SK-N-SH (cell line): ENCODE data around the gene ADAMTS3. TPM values are rescaled to one million over a fixed set of nuclear protein-coding genes. Genes with fewer than 3 reads are reported as not detected.

Experiments used
- CTCF ChIA-PET: fragments of 300-600, 350-600 bp; formaldehyde crosslinking; extraction: SDS; loops from one replicate; lab custom pipeline; 2021; lab: Yijun Ruan, JAX
- POLR2A ChIA-PET: fragments of 350-600 bp; sonication (Branson Sonifier 250); formaldehyde crosslinking; extraction: SDS; loops from one replicate; lab custom pipeline; 2020; ENCODE audit warnings: antibody characterized with exemption, inconsistent platforms; lab: Yijun Ruan, JAX
- DNase-seq: peaks from one replicate; pipeline ENCODE4 v3.0.0; 2012
- H2AFZ ChIP-seq: fragments of 200-600 bp; sonication (generic); 2 replicates; pipeline ENCODE4 v1.8.1; 2016; ENCODE audit warnings: antibody characterized with exemption, mild to moderate bottlenecking, low read depth
- H3F3A ChIP-seq: fragments of 200-600 bp; sonication (generic); replicated peaks from 2 replicates; pipeline ENCODE3; 2016; ENCODE audit warnings: antibody characterized with exemption, mild to moderate bottlenecking; ENCODE audit not compliant: insufficient read depth
- H3K27ac ChIP-seq, 2 experiments: fragments of 200-500 bp in 1 of 2; fragments of 200-600 bp in 1 of 2; sonication (Bioruptor generic) in 1 of 2; sonication (generic), shearing (Covaris generic) in 1 of 2; 2 replicates each; pipeline versions ENCODE4 v1.5.1 to v1.6.1; 2014 to 2016; ENCODE audit warnings: low read depth in 2 of 2, inconsistent platforms in 1 of 2, low read length in 1 of 2, mild to moderate bottlenecking in 1 of 2, mixed read lengths in 1 of 2
- H3K27me3 ChIP-seq: fragments of 200-600 bp; sonication (generic), shearing (Covaris generic); 2 replicates; pipeline ENCODE4 v1.6.1; 2016; ENCODE audit warnings: mixed run types; ENCODE audit not compliant: insufficient read depth
- H3K36me3 ChIP-seq, 2 experiments: fragments of 200-500 bp in 1 of 2; fragments of 200-600 bp in 1 of 2; sonication (Bioruptor generic) in 1 of 2; sonication (generic) in 1 of 2; replicated peaks in 1 of 2; 2 replicates each; pipeline versions ENCODE3 to v1.5.1; 2014 to 2016; ENCODE audit warnings: low read length in 1 of 2, mild to moderate bottlenecking in 1 of 2; ENCODE audit not compliant: insufficient read depth in 2 of 2, control insufficient read depth in 1 of 2
- H3K4me1 ChIP-seq, 2 experiments: fragments of 200-500 bp in 1 of 2; fragments of 200-600 bp in 1 of 2; sonication (Bioruptor generic) in 1 of 2; sonication (generic), shearing (Covaris generic) in 1 of 2; 2 replicates each; pipeline versions ENCODE4 v1.5.1 to v1.6.1; 2014 to 2016; ENCODE audit warnings: low read depth in 1 of 2, low read length in 1 of 2, mixed run types in 1 of 2; ENCODE audit not compliant: insufficient read depth in 2 of 2, control insufficient read depth in 1 of 2
- H3K4me2 ChIP-seq: fragments of 200-600 bp; sonication (generic), shearing (Covaris generic); 2 replicates; pipeline ENCODE4 v1.6.1; 2017; ENCODE audit warnings: mixed run types
- H3K4me3 ChIP-seq, 2 experiments: fragments of 200-500 bp in 1 of 2; fragments of 200-600 bp in 1 of 2; sonication (Bioruptor generic) in 1 of 2; sonication (generic), shearing (Covaris generic) in 1 of 2; 2 replicates each; pipeline versions ENCODE4 v1.5.1 to v1.8.1; 2014 to 2016; ENCODE audit warnings: low read depth in 2 of 2, inconsistent platforms in 1 of 2, low read length in 1 of 2, mild to moderate bottlenecking in 1 of 2, mixed read lengths in 1 of 2, moderate library complexity in 1 of 2
- H3K79me2 ChIP-seq: fragments of 200-600 bp; sonication (generic); 2 replicates; pipeline ENCODE4 v1.8.1; 2017; ENCODE audit warnings: mild to moderate bottlenecking; ENCODE audit not compliant: insufficient read depth
- H3K9ac ChIP-seq: fragments of 200-600 bp; sonication (generic); 2 replicates; pipeline ENCODE4 v1.6.1; 2017; ENCODE audit warnings: mixed run types
- H3K9me2 ChIP-seq: fragments of 200-600 bp; sonication (generic); 2 replicates; pipeline ENCODE4 v1.6.1; 2017; ENCODE audit warnings: mixed run types
- H3K9me3 ChIP-seq: fragments of 200-600 bp; sonication (generic); 2 replicates; pipeline ENCODE4 v1.6.1; 2017; ENCODE audit warnings: mixed run types, mild to moderate bottlenecking, moderate library complexity
- H4K20me1 ChIP-seq: fragments of 200-600 bp; sonication (generic); 2 replicates; pipeline ENCODE4 v1.6.1; 2017; ENCODE audit warnings: mild to moderate bottlenecking, mixed run types; ENCODE audit not compliant: insufficient read depth
- CHD2 ChIP-seq: fragments of 150-350 bp; IDR thresholded peaks from 2 replicates; pipeline ENCODE4 v1.6.1; 2018; ENCODE audit warnings: low read length; ENCODE audit not compliant: partially characterized antibody
- ELF1 ChIP-seq: IDR thresholded peaks from 2 replicates; pipeline ENCODE4 v1.4.0; 2012
- EP300 ChIP-seq, 2 experiments: IDR thresholded peaks; 2 replicates each; pipeline versions ENCODE4 v1.4.0 to v1.6.1; 2012; ENCODE audit warnings: borderline replicate concordance in 1 of 2, low read depth in 1 of 2, low read length in 1 of 2
- FOSL2 ChIP-seq: IDR thresholded peaks from 2 replicates; pipeline ENCODE4 v1.4.0; 2012; ENCODE audit warnings: low read depth, mild to moderate bottlenecking, moderate library complexity, borderline replicate concordance
- GATA2 ChIP-seq: sonication (generic); formaldehyde crosslinking; IDR thresholded peaks from 2 replicates; pipeline ENCODE4 v1.5.0; 2020; ENCODE audit warnings: mild to moderate bottlenecking, missing genetic modification reagents
- MEF2A ChIP-seq: IDR thresholded peaks from 2 replicates; pipeline ENCODE4 v1.4.0; 2012; ENCODE audit warnings: low read depth, borderline replicate concordance
- MXI1 ChIP-seq: IDR thresholded peaks from 2 replicates; pipeline ENCODE4 v1.6.1; 2012; ENCODE audit warnings: mild to moderate bottlenecking, low read depth, low read length, improper control_type of control experiment
- NFIC ChIP-seq: IDR thresholded peaks from 2 replicates; pipeline ENCODE4 v1.4.0; 2012; ENCODE audit warnings: borderline replicate concordance
- SIN3A ChIP-seq: IDR thresholded peaks from 2 replicates; pipeline ENCODE4 v1.6.1; 2012; ENCODE audit warnings: low read depth, mild to moderate bottlenecking, low read length, moderate library complexity, borderline replicate concordance
- TCF12 ChIP-seq: IDR thresholded peaks from 2 replicates; pipeline ENCODE4 v1.4.0; 2012
- TEAD4 ChIP-seq: IDR thresholded peaks from 2 replicates; pipeline ENCODE4 v1.4.0; 2012; ENCODE audit warnings: mild to moderate bottlenecking, borderline replicate concordance; ENCODE audit not compliant: insufficient read depth
- WGBS: methylation state at CpG from one replicate; pipeline ENCODE4 v1.1.6; 2017; ENCODE audit warnings: low lambda C conversion rate; 5-methylcytosine and 5-hydroxymethylcytosine counted together
- polyA plus RNA-seq, 3 experiments: library from polyadenylated mRNA; depleted of rRNA; stranded (reverse); fragments of >200 nt; gene quantifications; 2 replicates each; pipeline ENCODE4 v1.2.3, GENCODE V29; 2012
- TF ChIP-seq, protein P1 (sequence below): IDR thresholded peaks from 2 replicates; pipeline ENCODE4; 2012
- TF ChIP-seq, protein P2 (sequence below): IDR thresholded peaks from 2 replicates; pipeline ENCODE4 v1.4.0; 2012; ENCODE audit warnings: low read depth, borderline replicate concordance
- TF ChIP-seq, protein P3 (sequence below): IDR thresholded peaks from 2 replicates; pipeline ENCODE4 v1.4.0; 2012; ENCODE audit warnings: low read depth, borderline replicate concordance
- TF ChIP-seq, protein P4 (sequence below): fragments of 150-350 bp; IDR thresholded peaks from 2 replicates; pipeline ENCODE4 v1.6.1; 2016; ENCODE audit warnings: mild to moderate bottlenecking, low read depth, low read length
- TF ChIP-seq, protein P5 (sequence below): fragments of 150-350 bp; IDR thresholded peaks from 2 replicates; pipeline ENCODE4 v1.6.1; 2017; ENCODE audit warnings: antibody characterized with exemption, low read length, low read depth, borderline replicate concordance
- TF ChIP-seq, protein P6 (sequence below): fragments of 200-600 bp; sonication (generic); IDR thresholded peaks from 2 replicates; pipeline ENCODE4 v1.6.1; 2017; ENCODE audit warnings: antibody characterized with exemption, mild to moderate bottlenecking, moderate library complexity

ADAMTS3 gene
- polyA plus RNA-seq, 1 of the 3 experiments (the other 2 are of a cell fraction) = 0.99 TPM

DNA sequence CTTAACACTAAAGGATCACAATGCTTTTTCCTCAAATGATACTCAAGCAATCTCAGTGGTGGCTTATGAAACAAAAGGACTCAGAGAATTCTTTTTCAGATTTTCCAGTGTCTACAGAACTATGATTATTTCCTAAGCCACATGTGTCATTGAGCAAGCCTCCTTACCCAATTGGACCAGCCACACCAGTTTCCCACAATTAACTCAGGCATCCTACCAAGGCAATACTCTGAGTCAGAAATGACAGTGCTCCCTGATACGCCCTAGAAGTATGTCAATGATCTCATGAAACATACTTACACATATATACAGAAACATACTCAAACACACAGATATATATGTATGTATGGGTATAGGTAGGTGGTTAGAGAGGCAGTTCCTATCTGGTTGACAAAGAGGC lies 4.8 kb downstream of the ADAMTS3 start:
- Histone ChIP-seq H3K4me3 (no peak overlapping the region), H3K9ac (no peak overlapping the region), H3K4me2 (no peak overlapping the region), H3F3A (no peaks in the 10 kb centered on the region), H3K4me1 (no peaks in the 10 kb centered on the region; a peak in 2 of 4 replicates), H4K20me1 (no peaks in the 10 kb centered on the region), H3K9me3 (no peaks in the 10 kb centered on the region), H3K9me2 (no peaks in the 10 kb centered on the region), H3K27me3 (no peaks in the 10 kb centered on the region), H2AFZ (no peak overlapping the region), H3K36me3 (no peaks in the 10 kb centered on the region), H3K27ac (no peak overlapping the region), H3K79me2 (no peaks in the 10 kb centered on the region)
- TF ChIP-seq GATA2 (CRISPR knock-in tag) = no peak
- TF ChIP-seq, protein P1, sequence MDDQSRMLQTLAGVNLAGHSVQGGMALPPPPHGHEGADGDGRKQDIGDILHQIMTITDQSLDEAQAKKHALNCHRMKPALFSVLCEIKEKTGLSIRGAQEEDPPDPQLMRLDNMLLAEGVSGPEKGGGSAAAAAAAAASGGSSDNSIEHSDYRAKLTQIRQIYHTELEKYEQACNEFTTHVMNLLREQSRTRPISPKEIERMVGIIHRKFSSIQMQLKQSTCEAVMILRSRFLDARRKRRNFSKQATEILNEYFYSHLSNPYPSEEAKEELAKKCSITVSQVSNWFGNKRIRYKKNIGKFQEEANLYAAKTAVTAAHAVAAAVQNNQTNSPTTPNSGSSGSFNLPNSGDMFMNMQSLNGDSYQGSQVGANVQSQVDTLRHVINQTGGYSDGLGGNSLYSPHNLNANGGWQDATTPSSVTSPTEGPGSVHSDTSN = no peak
- no peak for DNase-seq
- whole genome bisulfite sequencing = 61% methylated on average over 1 of the region's 1 CpG
- ChIA-PET POLR2A (no interaction called here), CTCF (interaction anchor here (0.7 kb wide), 1 partner anchor 236 kb away, joined by 3 read pairs; no protein-coding TSS in a partner anchor)

DNA sequence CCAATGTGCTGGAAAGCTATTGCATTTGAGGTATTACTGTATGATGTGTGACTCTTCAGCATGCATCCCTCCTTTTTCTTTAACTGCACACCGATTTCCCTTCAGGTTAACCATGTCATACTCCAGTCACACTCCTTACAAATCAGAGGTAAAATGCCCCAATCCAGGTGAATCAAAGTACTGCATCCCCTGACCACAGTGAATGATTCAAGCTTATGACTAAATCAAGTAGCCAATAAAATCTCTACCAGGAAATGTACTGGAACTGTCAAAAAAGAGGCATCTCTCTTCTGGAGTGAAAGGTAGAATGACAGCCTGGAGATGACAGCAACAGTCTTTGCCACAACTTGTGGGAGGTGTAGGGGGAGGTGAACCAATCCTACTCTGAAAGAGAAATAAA lies 10.4 kb downstream of the ADAMTS3 start:
- H2AFZ ChIP-seq = no peak overlapping the region
- H3K9ac ChIP-seq = no peak overlapping the region
- no peaks in the 10 kb centered on the region for H3K36me3 ChIP-seq
- H3K9me3 ChIP-seq = no peaks in the 10 kb centered on the region
- no peaks in the 10 kb centered on the region for H3F3A ChIP-seq
- POLR2A ChIA-PET = no interaction called here
- H3K9me2 ChIP-seq = no peaks in the 10 kb centered on the region
- no peak for DNase-seq
- 48% methylated on average over 1 of the region's 1 CpG for WGBS
- no peak overlapping the region for H3K4me3 ChIP-seq
- H3K27ac ChIP-seq = no peak overlapping the region
- TF ChIP-seq TCF12 (no peak), CHD2 (no peak), MEF2A (no peak), NFIC (no peak), GATA2 (CRISPR knock-in tag) (no peak), EP300 (IDR thresholded peaks at IDR 0.05; ENCODE audit: borderline replicate concordance in 1 of 2, low read depth in 1 of 2, low read length in 1 of 2) (no peak), ELF1 (no peak), TEAD4 (no peak), FOSL2 (no peak), SIN3A (no peak), MXI1 (no peak)
- TF ChIP-seq, protein P1 = no peak
- TF ChIP-seq, protein P2, sequence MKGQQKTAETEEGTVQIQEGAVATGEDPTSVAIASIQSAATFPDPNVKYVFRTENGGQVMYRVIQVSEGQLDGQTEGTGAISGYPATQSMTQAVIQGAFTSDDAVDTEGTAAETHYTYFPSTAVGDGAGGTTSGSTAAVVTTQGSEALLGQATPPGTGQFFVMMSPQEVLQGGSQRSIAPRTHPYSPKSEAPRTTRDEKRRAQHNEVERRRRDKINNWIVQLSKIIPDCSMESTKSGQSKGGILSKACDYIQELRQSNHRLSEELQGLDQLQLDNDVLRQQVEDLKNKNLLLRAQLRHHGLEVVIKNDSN = no peak
- TF ChIP-seq, protein P3, sequence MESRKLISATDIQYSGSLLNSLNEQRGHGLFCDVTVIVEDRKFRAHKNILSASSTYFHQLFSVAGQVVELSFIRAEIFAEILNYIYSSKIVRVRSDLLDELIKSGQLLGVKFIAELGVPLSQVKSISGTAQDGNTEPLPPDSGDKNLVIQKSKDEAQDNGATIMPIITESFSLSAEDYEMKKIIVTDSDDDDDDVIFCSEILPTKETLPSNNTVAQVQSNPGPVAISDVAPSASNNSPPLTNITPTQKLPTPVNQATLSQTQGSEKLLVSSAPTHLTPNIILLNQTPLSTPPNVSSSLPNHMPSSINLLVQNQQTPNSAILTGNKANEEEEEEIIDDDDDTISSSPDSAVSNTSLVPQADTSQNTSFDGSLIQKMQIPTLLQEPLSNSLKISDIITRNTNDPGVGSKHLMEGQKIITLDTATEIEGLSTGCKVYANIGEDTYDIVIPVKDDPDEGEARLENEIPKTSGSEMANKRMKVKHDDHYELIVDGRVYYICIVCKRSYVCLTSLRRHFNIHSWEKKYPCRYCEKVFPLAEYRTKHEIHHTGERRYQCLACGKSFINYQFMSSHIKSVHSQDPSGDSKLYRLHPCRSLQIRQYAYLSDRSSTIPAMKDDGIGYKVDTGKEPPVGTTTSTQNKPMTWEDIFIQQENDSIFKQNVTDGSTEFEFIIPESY = no peak
- TF ChIP-seq, protein P4, sequence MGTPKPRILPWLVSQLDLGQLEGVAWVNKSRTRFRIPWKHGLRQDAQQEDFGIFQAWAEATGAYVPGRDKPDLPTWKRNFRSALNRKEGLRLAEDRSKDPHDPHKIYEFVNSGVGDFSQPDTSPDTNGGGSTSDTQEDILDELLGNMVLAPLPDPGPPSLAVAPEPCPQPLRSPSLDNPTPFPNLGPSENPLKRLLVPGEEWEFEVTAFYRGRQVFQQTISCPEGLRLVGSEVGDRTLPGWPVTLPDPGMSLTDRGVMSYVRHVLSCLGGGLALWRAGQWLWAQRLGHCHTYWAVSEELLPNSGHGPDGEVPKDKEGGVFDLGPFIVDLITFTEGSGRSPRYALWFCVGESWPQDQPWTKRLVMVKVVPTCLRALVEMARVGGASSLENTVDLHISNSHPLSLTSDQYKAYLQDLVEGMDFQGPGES = no peak
- TF ChIP-seq, protein P5, sequence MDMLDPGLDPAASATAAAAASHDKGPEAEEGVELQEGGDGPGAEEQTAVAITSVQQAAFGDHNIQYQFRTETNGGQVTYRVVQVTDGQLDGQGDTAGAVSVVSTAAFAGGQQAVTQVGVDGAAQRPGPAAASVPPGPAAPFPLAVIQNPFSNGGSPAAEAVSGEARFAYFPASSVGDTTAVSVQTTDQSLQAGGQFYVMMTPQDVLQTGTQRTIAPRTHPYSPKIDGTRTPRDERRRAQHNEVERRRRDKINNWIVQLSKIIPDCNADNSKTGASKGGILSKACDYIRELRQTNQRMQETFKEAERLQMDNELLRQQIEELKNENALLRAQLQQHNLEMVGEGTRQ = no peak
- TF ChIP-seq, protein P6, sequence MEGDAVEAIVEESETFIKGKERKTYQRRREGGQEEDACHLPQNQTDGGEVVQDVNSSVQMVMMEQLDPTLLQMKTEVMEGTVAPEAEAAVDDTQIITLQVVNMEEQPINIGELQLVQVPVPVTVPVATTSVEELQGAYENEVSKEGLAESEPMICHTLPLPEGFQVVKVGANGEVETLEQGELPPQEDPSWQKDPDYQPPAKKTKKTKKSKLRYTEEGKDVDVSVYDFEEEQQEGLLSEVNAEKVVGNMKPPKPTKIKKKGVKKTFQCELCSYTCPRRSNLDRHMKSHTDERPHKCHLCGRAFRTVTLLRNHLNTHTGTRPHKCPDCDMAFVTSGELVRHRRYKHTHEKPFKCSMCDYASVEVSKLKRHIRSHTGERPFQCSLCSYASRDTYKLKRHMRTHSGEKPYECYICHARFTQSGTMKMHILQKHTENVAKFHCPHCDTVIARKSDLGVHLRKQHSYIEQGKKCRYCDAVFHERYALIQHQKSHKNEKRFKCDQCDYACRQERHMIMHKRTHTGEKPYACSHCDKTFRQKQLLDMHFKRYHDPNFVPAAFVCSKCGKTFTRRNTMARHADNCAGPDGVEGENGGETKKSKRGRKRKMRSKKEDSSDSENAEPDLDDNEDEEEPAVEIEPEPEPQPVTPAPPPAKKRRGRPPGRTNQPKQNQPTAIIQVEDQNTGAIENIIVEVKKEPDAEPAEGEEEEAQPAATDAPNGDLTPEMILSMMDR = no peak
- TF ChIP-seq, all 33 proteins: peak for 0
- H3K79me2 ChIP-seq = no peaks in the 10 kb centered on the region
- no peak overlapping the region for H3K4me2 ChIP-seq
- H3K27me3 ChIP-seq = no peaks in the 10 kb centered on the region
- H4K20me1 ChIP-seq = no peaks in the 10 kb centered on the region
- H3K4me1 ChIP-seq = no peaks in the 10 kb centered on the region
- CTCF ChIA-PET = interaction anchor here (1.0 to 1.2 kb wide), 2 partner anchors 9 to 12 kb away, joined by 3 read pairs; no protein-coding TSS in a partner anchor
